T-cell (primary cell): Measurements from ENCODE around the gene IL15RA. TPM values are rescaled to one million over a fixed set of nuclear protein-coding genes. Genes with fewer than 3 reads are reported as not detected.
"Not testable (repeated sequence)": the region's sequence is repeated elsewhere in the genome, so short reads cannot be mapped to it uniquely, and the experiment has no call there.

Source experiments
- ATAC-seq, 4 experiments: fragments of 200-7000 bp in 3 of 4; fragments of 150-1000 bp in 1 of 4; cut with Tn5 transposase; replicated peaks in 1 of 4; 1 replicate in 3 of 4; 2 replicates in 1 of 4; pipeline ENCODE4 v1.10.0; 2021; ENCODE audit warnings: moderate library complexity in 3 of 4, mild to moderate bottlenecking in 2 of 4, moderate number of reproducible peaks in 1 of 4
- CTCF ChIA-PET, 2 donors: fragments of 300-600 bp; sonication (Branson Sonifier 250); formaldehyde crosslinking; loops; one replicate each; lab custom pipeline; 2022; ENCODE audit warnings: antibody characterized with exemption in 2 of 2; lab: Charles Lee
- POLR2A ChIA-PET, 2 donors: fragments of 300-600 bp; sonication (Branson Sonifier 250); formaldehyde crosslinking; loops; one replicate each; lab custom pipeline; 2022; ENCODE audit warnings: antibody characterized with exemption in 2 of 2; lab: Charles Lee
- DNase-seq, 35 experiments: peaks; one replicate each; pipeline versions ENCODE4 v3.0.0 to v3.0.0-alpha.2; 2013 to 2023
- H3K27ac ChIP-seq: one replicate; pipeline ENCODE4 v1.5.1; 2013; ENCODE audit warnings: low read length
- H3K27me3 ChIP-seq, 2 experiments: replicated peaks in 1 of 2; 1 replicate in 1 of 2; 2 replicates in 1 of 2; pipeline versions ENCODE4 v1.6.1 to v1.7.0; 2013; ENCODE audit warnings: low read length in 1 of 2, mixed read lengths in 1 of 2; ENCODE audit not compliant: control insufficient read depth in 2 of 2, insufficient read depth in 2 of 2; ENCODE audit errors: extremely low read depth in 1 of 2
- H3K36me3 ChIP-seq, 2 donors: 1 replicate in 1 of 2; 2 replicates in 1 of 2; pipeline versions ENCODE4 v1.6.1 to v1.7.0; 2013; ENCODE audit warnings: low read length in 1 of 2; ENCODE audit not compliant: control insufficient read depth in 2 of 2, insufficient read depth in 1 of 2; ENCODE audit errors: extremely low read depth in 1 of 2
- H3K4me1 ChIP-seq, 2 experiments: 1 replicate in 1 of 2; 2 replicates in 1 of 2; pipeline versions ENCODE4 v1.6.1 to v1.7.0; 2013; ENCODE audit warnings: low read length in 2 of 2, mixed read lengths in 1 of 2; ENCODE audit not compliant: insufficient read depth in 2 of 2, control insufficient read depth in 1 of 2; ENCODE audit errors: extremely low read depth in 1 of 2
- H3K4me3 ChIP-seq, 2 donors: 1 replicate in 1 of 2; 2 replicates in 1 of 2; pipeline versions ENCODE4 v1.5.1 to v1.7.0; 2013; ENCODE audit warnings: mild to moderate bottlenecking in 2 of 2, low read length in 1 of 2, moderate library complexity in 1 of 2; ENCODE audit not compliant: control insufficient read depth in 1 of 2; ENCODE audit errors: extremely low read depth in 1 of 2
- H3K9me3 ChIP-seq: 2 replicates; pipeline ENCODE4 v1.7.0; 2013
- H3K27ac Mint-ChIP-seq, 2 donors: one replicate each; pipeline ENCODE4 v1.8.0; 2020 to 2021; ENCODE audit warnings: mild to moderate bottlenecking in 2 of 2, mixed read lengths in 2 of 2
- H3K27me3 Mint-ChIP-seq, 2 donors: one replicate each; pipeline ENCODE4 v1.8.0; 2021 to 2022; ENCODE audit warnings: mixed read lengths in 2 of 2
- H3K36me3 Mint-ChIP-seq: one replicate; pipeline ENCODE4 v1.8.0; 2021; ENCODE audit warnings: mixed read lengths
- H3K4me1 Mint-ChIP-seq, 3 donors: one replicate each; pipeline ENCODE4 v1.8.0; 2020 to 2022; ENCODE audit warnings: mixed read lengths in 3 of 3, mild to moderate bottlenecking in 1 of 3
- H3K4me3 Mint-ChIP-seq, 3 donors: one replicate each; pipeline ENCODE4 v1.8.0; 2020 to 2022; ENCODE audit warnings: mild to moderate bottlenecking in 3 of 3, mixed read lengths in 3 of 3, moderate library complexity in 3 of 3
- H3K9me3 Mint-ChIP-seq, 3 donors: one replicate each; pipeline ENCODE4 v1.8.0; 2020 to 2022; ENCODE audit warnings: mixed read lengths in 3 of 3
- WGBS: methylation state at CpG from one replicate; pipeline ENCODE4 v1.1.5; 2013; ENCODE audit warnings: missing lambda C conversion rate; ENCODE audit not compliant: insufficient coverage; 5-methylcytosine and 5-hydroxymethylcytosine counted together
- total RNA-seq, 35 experiments: library from RNA in 6 of 35; stranded (reverse) in 6 of 35; fragments of 120-200 nt in 1 of 35; gene quantifications; one replicate each; pipeline versions ENCODE4 v1.2.1 to v1.2.4 and lab custom pipeline; 2013 to 2026

The IL15RA gene
- total RNA-seq, 5 donors from 2014 or later (not counting 1 experiment from before 2014, with no cell fraction given): 10.1 to 18.2 (median 10.8) TPM

GRCh38 chr10:5962358-5962940 lies 14.9 kb downstream of the IL15RA start:
- H3K4me3 ChIP-seq, H3K27ac Mint-ChIP-seq, H3K27me3 Mint-ChIP-seq, H3K9me3 Mint-ChIP-seq, CTCF ChIA-PET, H3K4me1 ChIP-seq, H3K9me3 ChIP-seq, H3K4me1 Mint-ChIP-seq, DNase-seq, H3K27ac ChIP-seq, ATAC-seq, H3K27me3 ChIP-seq, H3K4me3 Mint-ChIP-seq, POLR2A ChIA-PET: not testable (repeated sequence)
- WGBS: 95% methylated on average over 7 of the region's 10 CpGs
- H3K36me3 ChIP-seq: peaks cover 0 to 38% of the 10 kb centered on the region in 2 donors
- H3K36me3 Mint-ChIP-seq: peaks cover 29% of the 10 kb centered on the region

DNA sequence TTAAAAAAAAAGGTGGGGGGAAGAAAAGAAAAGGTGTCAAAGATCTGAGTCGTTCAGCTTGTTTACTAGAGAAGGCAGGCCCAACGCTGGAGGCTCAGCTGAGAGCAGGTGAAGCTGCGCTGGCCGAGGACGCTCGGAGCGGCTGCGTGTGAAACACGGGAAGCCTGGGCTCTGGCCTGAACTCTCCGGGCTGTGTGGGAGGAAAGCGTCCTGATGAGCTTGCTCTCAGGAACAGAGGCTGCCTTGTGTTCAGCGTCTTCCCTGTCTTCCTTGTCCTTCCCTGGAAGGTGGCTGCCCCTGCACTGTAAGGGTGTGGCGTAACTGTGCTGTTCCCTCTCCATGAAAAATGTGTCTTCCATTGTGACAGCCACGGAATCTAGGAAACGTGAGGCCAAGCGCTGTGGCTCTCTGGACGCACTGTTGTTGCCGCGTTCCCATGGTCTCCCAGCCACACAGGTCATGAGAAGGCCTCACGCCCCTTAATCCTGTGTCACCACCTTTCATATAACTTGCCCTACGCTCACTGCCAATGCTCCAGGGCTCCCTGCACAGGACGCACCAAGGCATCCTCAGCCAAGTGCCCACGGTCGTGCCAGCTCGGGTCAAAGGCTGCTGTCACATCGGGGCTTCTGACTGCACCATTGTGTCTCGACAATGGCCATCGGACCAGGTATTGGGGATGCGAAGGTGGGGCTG lies 15.8 kb downstream of the IL15RA start:
- H3K27me3 Mint-ChIP-seq: no peaks in the 10 kb centered on the region
- H3K36me3 Mint-ChIP-seq: peaks cover 29% of the 10 kb centered on the region

GRCh38 chr10:5960973-5961275 lies 16.4 kb downstream of the IL15RA start:
- H3K9me3 Mint-ChIP-seq, H3K27ac ChIP-seq, H3K4me1 Mint-ChIP-seq, ATAC-seq, H3K4me3 ChIP-seq, H3K27me3 Mint-ChIP-seq, H3K9me3 ChIP-seq, H3K4me1 ChIP-seq, CTCF ChIA-PET, DNase-seq, H3K27ac Mint-ChIP-seq, H3K27me3 ChIP-seq, H3K4me3 Mint-ChIP-seq: not testable (repeated sequence)
- 100% methylated on average over 5 of the region's 10 CpGs for WGBS
- peaks cover 0 to 39% of the 10 kb centered on the region in 2 donors for H3K36me3 ChIP-seq
- H3K36me3 Mint-ChIP-seq: peaks cover 32% of the 10 kb centered on the region
- POLR2A ChIA-PET: interaction anchor here in 1 of 2 donors (0.5 kb wide), 1 partner anchor 163 kb away, joined by 4 read pairs; no protein-coding TSS in a partner anchor

More for the DNA sequence above, 15.8 kb downstream of the IL15RA start:
- no peaks in the 10 kb centered on the region for H3K27me3 ChIP-seq
- ChIA-PET POLR2A (no interaction called here), CTCF (no interaction called here)
- ATAC-seq: no peak
- DNase-seq: no peak
- WGBS: 98% methylated on average over 18 of the region's 29 CpGs
- Mint-ChIP-seq H3K4me1 (no peaks in the 10 kb centered on the region), H3K4me3 (no peak overlapping the region), H3K9me3 (no peaks in the 10 kb centered on the region), H3K27ac (no peak overlapping the region)
- no peak overlapping the region for H3K4me3 ChIP-seq
- H3K9me3 ChIP-seq: no peaks in the 10 kb centered on the region
- peaks cover 0 to 38% of the 10 kb centered on the region in 2 donors for H3K36me3 ChIP-seq
- H3K4me1 ChIP-seq: no peaks in the 10 kb centered on the region
- no peak overlapping the region for H3K27ac ChIP-seq

DNA sequence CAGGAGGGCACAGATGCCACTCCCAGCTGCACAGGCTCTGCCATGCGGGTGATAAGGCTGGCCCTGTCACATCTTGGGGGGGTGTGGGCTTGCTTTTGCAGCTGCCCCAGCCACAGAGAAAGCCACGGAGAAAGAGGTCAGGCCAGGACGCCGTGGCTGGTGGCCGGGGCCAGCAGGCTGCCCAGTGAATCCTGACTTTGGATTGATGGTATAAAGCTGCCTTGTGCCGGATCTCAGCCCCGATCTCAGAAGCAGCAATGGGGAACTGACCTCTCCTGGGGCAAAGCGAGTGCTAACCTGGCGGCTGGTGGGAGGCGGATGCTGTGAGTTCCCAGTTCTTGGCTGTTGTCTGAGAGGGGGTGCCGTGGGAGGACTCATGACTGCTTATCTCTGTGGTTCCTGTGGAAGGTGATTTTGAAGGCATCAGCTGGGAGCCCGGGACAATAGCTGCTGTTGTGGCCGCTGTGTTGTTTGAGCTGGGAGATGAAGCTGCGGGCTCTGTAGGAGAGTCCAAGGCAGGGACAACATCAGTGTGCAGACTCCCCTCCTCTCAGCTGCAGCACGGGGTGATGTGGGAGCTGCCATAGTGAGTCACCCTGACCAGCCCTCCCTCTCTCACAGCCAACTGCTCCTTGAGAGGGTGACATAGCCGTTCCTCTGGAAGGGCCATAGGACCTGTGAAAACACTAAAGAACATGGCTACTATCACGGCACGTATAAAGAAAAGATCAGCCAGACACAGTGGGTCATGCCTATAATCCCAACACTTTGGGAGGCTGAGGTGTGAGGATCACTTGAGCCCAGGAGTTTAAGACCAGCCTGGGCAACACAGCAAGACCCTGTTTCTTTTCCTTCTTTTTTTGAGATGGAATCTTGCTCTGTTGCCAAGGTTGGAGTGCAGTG lies 17.0 kb downstream of the IL15RA start:
- ChIA-PET CTCF (no interaction called here), POLR2A (interaction anchor here in 1 of 2 donors (0.5 kb wide), 1 partner anchor 162 kb away, joined by 4 read pairs; no protein-coding TSS in a partner anchor)
- peaks cover 32% of the 10 kb centered on the region for H3K36me3 Mint-ChIP-seq
- Histone ChIP-seq H3K36me3 (peaks cover 0 to 34% of the 10 kb centered on the region in 2 donors), H3K27me3 (no peaks in the 10 kb centered on the region), H3K9me3 (no peaks in the 10 kb centered on the region), H3K4me3 (no peak overlapping the region), H3K4me1 (no peaks in the 10 kb centered on the region), H3K27ac (no peak overlapping the region)
- no peak overlapping the region for H3K27ac Mint-ChIP-seq
- H3K9me3 Mint-ChIP-seq: no peaks in the 10 kb centered on the region
- DNase-seq (no peak), ATAC-seq (no peak)
- no peaks in the 10 kb centered on the region for H3K4me1 Mint-ChIP-seq
- 92% methylated on average over 11 of the region's 18 CpGs for WGBS
- H3K27me3 Mint-ChIP-seq: no peaks in the 10 kb centered on the region
- H3K4me3 Mint-ChIP-seq: no peak overlapping the region

GRCh38 chr10:5959581-5960069 lies 17.7 kb downstream of the IL15RA start:
- DNase-seq (no peak), ATAC-seq (no peak)
- no peak overlapping the region for H3K27ac Mint-ChIP-seq
- H3K36me3 ChIP-seq: peaks cover 0 to 29% of the 10 kb centered on the region in 2 donors
- no peaks in the 10 kb centered on the region for H3K4me1 ChIP-seq
- CTCF ChIA-PET: no interaction called here
- peaks cover 30% of the 10 kb centered on the region for H3K36me3 Mint-ChIP-seq
- H3K9me3 Mint-ChIP-seq: no peaks in the 10 kb centered on the region
- H3K4me1 Mint-ChIP-seq: no peaks in the 10 kb centered on the region
- H3K27ac ChIP-seq: no peak overlapping the region
- H3K27me3 ChIP-seq: no peaks in the 10 kb centered on the region
- POLR2A ChIA-PET: no interaction called here
- no peak overlapping the region for H3K4me3 ChIP-seq
- no peak overlapping the region for H3K4me3 Mint-ChIP-seq
- H3K9me3 ChIP-seq: no peaks in the 10 kb centered on the region
- no peaks in the 10 kb centered on the region for H3K27me3 Mint-ChIP-seq
- WGBS: 100% methylated on average over 6 of the region's 10 CpGs

DNA sequence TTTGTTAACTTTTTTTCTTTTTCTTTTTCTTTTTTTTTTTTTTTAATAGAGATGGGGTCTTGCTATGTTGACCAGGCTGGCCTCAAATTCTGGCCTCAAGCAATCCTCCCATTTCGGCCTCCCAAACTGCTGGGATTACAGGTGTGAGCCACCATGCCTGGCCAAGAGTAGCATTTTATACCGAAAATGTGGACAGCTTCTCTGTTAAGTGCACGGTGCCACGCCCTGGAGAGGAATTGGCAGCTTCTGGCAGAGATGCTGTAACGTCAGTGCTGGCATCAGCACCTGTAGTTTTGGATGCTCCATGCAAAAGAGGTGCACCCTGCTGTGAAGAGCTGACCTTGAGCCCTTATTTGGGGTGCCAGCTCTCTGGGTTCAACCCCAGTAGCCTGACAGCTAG lies 18.2 kb downstream of the IL15RA start:
- Histone ChIP-seq H3K27ac (no peak overlapping the region), H3K36me3 (peaks cover 0 to 26% of the 10 kb centered on the region in 2 donors), H3K27me3 (no peaks in the 10 kb centered on the region), H3K9me3 (no peaks in the 10 kb centered on the region), H3K4me3 (no peak overlapping the region), H3K4me1 (no peaks in the 10 kb centered on the region)
- POLR2A ChIA-PET: no interaction called here
- CTCF ChIA-PET: no interaction called here
- Mint-ChIP-seq H3K4me1 (no peaks in the 10 kb centered on the region), H3K9me3 (no peaks in the 10 kb centered on the region), H3K27me3 (no peaks in the 10 kb centered on the region), H3K27ac (no peak overlapping the region), H3K36me3 (peaks cover 30% of the 10 kb centered on the region), H3K4me3 (no peak overlapping the region)
- 100% methylated on average over 5 of the region's 5 CpGs for WGBS
- DNase-seq: no peak
- no peak for ATAC-seq
